Stimulated activated CD8-positive, alpha-beta memory T cell treated with anti-CD3 and anti-CD28 coated beads, Interleukin-15, amount 100 ng/mL, for 24 hours (primary cell): ENCODE results near the gene CNOT3.
"Not testable (repeated sequence)": the region's sequence is repeated elsewhere in the genome, so short reads cannot be mapped to it uniquely, and the experiment has no call there.

ENCODE experiments used
- DNase-seq: peaks from one replicate; pipeline ENCODE4 v3.0.0-alpha.2; 2020; ENCODE audit warnings: low read depth

CNOT3 gene

GRCh38 chr19:54171736-54172431 is 34.3 kb downstream of the CNOT3 start:
- not testable (repeated sequence) for DNase-seq

GRCh38 chr19:54172471-54173358 is 35.2 kb downstream of the CNOT3 start, which contains the start of gene TMC4:
Gene TMC4 (minus strand): TSS chr19:54173160. CDS start chr19:54173117, 43 bp downstream.
- DNase-seq: no peak

GRCh38 chr19:54173359-54173699 is 35.8 kb downstream of the CNOT3 start:
- no peak for DNase-seq

GRCh38 chr19:54173951-54174834 is 36.6 kb downstream of the CNOT3 start:
- no peak for DNase-seq

- DNase-seq: no peak
These were observed 41.2 kb downstream of the CNOT3 start for GRCh38 chr19:54178581-54179261.

- DNase-seq: no peak
These were observed 41.8 kb downstream of the CNOT3 start for GRCh38 chr19:54179262-54179852.

GRCh38 chr19:54179921-54180461 is 42.4 kb downstream of the CNOT3 start:
- DNase-seq: no peak

GRCh38 chr19:54180691-54181091 is 43.1 kb downstream of the CNOT3 start:
- DNase-seq: no peak

GRCh38 chr19:54181894-54182293 is 44.3 kb downstream of the CNOT3 start:
- not testable (repeated sequence) for DNase-seq

- DNase-seq: no peak
These were observed 45.9 kb downstream of the CNOT3 start for GRCh38 chr19:54183431-54183830.

GRCh38 chr19:54186351-54186750 is 48.8 kb downstream of the CNOT3 start:
- DNase-seq: no peak

GRCh38 chr19:54186934-54187381 is 49.4 kb downstream of the CNOT3 start:
- no peak for DNase-seq

- DNase-seq: no peak
These were observed 50.8 kb downstream of the CNOT3 start for GRCh38 chr19:54188215-54188871.

- no peak for DNase-seq
These were observed 51.7 kb downstream of the CNOT3 start, which contains the start of gene MBOAT7 for GRCh38 chr19:54189145-54189734. Gene MBOAT7 (minus strand): TSS chr19:54189580. CDS start chr19:54188508, 1,072 bp downstream.

GRCh38 chr19:54189735-54190502 is 52.4 kb downstream of the CNOT3 start:
- DNase-seq: peak; percentile 97

GRCh38 chr19:54190503-54191010 is 53.0 kb downstream of the CNOT3 start:
- DNase-seq: peak; percentile 97

- DNase-seq: peak; percentile 75
These were observed 53.6 kb downstream of the CNOT3 start, which contains the start of gene TSEN34 for GRCh38 chr19:54191011-54191810. Gene TSEN34 (plus strand): TSS chr19:54191308. CDS start chr19:54191365, 57 bp downstream.
